ENCODE measurements around the gene PEPD. TPM values are rescaled to one million over a fixed set of nuclear protein-coding genes. Genes with fewer than 3 reads are reported as not detected.

Gene PEPD
- total RNA-seq, 1 experiment from 2014 or later: 40.5 TPM

- TF ChIP-seq, protein P1, sequence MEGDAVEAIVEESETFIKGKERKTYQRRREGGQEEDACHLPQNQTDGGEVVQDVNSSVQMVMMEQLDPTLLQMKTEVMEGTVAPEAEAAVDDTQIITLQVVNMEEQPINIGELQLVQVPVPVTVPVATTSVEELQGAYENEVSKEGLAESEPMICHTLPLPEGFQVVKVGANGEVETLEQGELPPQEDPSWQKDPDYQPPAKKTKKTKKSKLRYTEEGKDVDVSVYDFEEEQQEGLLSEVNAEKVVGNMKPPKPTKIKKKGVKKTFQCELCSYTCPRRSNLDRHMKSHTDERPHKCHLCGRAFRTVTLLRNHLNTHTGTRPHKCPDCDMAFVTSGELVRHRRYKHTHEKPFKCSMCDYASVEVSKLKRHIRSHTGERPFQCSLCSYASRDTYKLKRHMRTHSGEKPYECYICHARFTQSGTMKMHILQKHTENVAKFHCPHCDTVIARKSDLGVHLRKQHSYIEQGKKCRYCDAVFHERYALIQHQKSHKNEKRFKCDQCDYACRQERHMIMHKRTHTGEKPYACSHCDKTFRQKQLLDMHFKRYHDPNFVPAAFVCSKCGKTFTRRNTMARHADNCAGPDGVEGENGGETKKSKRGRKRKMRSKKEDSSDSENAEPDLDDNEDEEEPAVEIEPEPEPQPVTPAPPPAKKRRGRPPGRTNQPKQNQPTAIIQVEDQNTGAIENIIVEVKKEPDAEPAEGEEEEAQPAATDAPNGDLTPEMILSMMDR (IDR thresholded peaks at IDR 0.05 in 2 of 3, conservative IDR thresholded peaks at IDR 0.05 in 1 of 3; ENCODE audit: borderline replicate concordance in 1 of 3, insufficient read depth in 1 of 3, low read depth in 2 of 3, low read length in 2 of 3): no peak
- no peak for TF ChIP-seq ZFX (IDR thresholded peaks at IDR 0.05)
- TF ChIP-seq EGR1 (IDR thresholded peaks at IDR 0.05; ENCODE audit: low read depth): no peak
- no peak for TF ChIP-seq POLR2A (IDR thresholded peaks at IDR 0.05; ENCODE audit: borderline replicate concordance, extremely low read depth, insufficient read depth, insufficient read length)
Measured at GRCh38 chr19:33511346-33511745, 10.2 kb downstream of the PEPD start (continued).

- no peaks in the 10 kb centered on the region for H3K4me1 ChIP-seq (ENCODE audit: control insufficient read depth in 1 of 2, insufficient read depth in 2 of 2, low read length in 2 of 2)
- ChIA-PET CTCF (no interaction called here), RAD21 (ENCODE audit: low non-redundant PET in 1 of 2, low total read pairs in 2 of 2, uncharacterized antibody in 2 of 2, unreplicated experiment in 2 of 2) (no interaction called here), POLR2A (no interaction called here)
- H3K27me3 ChIP-seq (ENCODE audit: insufficient read depth, low read length): no peaks in the 10 kb centered on the region
- TF ChIP-seq FOSL1 (IDR thresholded peaks at IDR 0.05; ENCODE audit: low read depth) (no peak), SP1 (IDR thresholded peaks at IDR 0.05; ENCODE audit: low read depth) (no peak), ZBTB33 (IDR thresholded peaks at IDR 0.05; ENCODE audit: extremely low read depth, insufficient replicate concordance, low read length) (no peak)
- no peaks in the 10 kb centered on the region for H3K36me3 ChIP-seq (ENCODE audit: control insufficient read depth in 1 of 2, insufficient read depth in 2 of 2, low read length in 2 of 2)
- no peak overlapping the region for H3K27ac ChIP-seq (ENCODE audit: low read depth, low read length)
- H3K9ac ChIP-seq (ENCODE audit: low read length): no peak overlapping the region
- 0 out of 2 replicates have a peak, but pooled peaks cover 3% of the 10 kb centered on the region for H3K79me2 ChIP-seq (ENCODE audit: insufficient read depth, low read length)
- no TSS peak for BruUV-seq (replicated peaks)
- no peaks in the 10 kb centered on the region for H4K20me1 ChIP-seq (ENCODE audit: insufficient read depth)
- H3K9me2 ChIP-seq (ENCODE audit: insufficient read depth): no peaks in the 10 kb centered on the region
- H3K4me3 ChIP-seq (replicated peaks in 1 of 2; ENCODE audit: low read depth in 1 of 2, low read length in 2 of 2): no peak overlapping the region
- ATAC-seq (no peak), DNase-seq (ENCODE audit: low read depth, low spot score) (no peak)
- intact Hi-C loops (cut with micrococcal nuclease): no loop called here
- H3K4me2 ChIP-seq (ENCODE audit: low read length): no peak overlapping the region
- H2AFZ ChIP-seq (ENCODE audit: low read depth, low read length, poor library complexity, severe bottlenecking): no peak overlapping the region
- H3K9me3 ChIP-seq (ENCODE audit: control insufficient read depth in 1 of 2, insufficient read depth in 1 of 2, low read depth in 1 of 2, low read length in 2 of 2): no peaks in the 10 kb centered on the region
Measured at GRCh38 chr19:33510462-33511194, 11.0 kb downstream of the PEPD start.

Data from HCT116 (cell line).